HCT116 (cell line): Measurements from ENCODE around the gene KRTAP25-1. TPM values are rescaled to one million over a fixed set of nuclear protein-coding genes. Genes with fewer than 3 reads are reported as not detected.

Source experiments
- ATAC-seq: fragments of 200-7000 bp; cut with Tn5 transposase; 2 replicates; pipeline ENCODE4 v1.9.1; 2020; ENCODE audit warnings: mild to moderate bottlenecking, moderate library complexity
- BruUV-seq: library from RNA; stranded (reverse); fragments of 400-500 nt; replicated peaks from 2 replicates; lab custom pipeline; 2021; lab: Mats Ljungman, UMichigan
- CTCF ChIA-PET: fragments of 300-600 bp; sonication (Branson Sonifier 250); formaldehyde crosslinking; loops from one replicate; lab custom pipeline; 2021; ENCODE audit warnings: antibody characterized with exemption; lab: Charles Lee
- POLR2A ChIA-PET: fragments of 300-600, 350-600 bp; sonication (Branson Sonifier 250); formaldehyde crosslinking; loops from one replicate; lab custom pipeline; 2021; ENCODE audit warnings: antibody characterized with exemption; lab: Charles Lee
- RAD21 ChIA-PET, 2 experiments: fragments of 300-600 bp; sonication (Branson Sonifier 250); formaldehyde crosslinking; loops; one replicate each; lab custom pipeline; 2023; ENCODE audit warnings: low total read pairs in 2 of 2; ENCODE audit not compliant: uncharacterized antibody in 2 of 2, unreplicated experiment in 2 of 2, low non-redundant PET in 1 of 2; lab: Charles Lee
- DNase-seq: peaks from one replicate; pipeline ENCODE4 v3.0.0-alpha.2; 2010; ENCODE audit warnings: low read depth, low spot score
- H2AFZ ChIP-seq: fragments of 200-600 bp; shearing (Covaris generic), sonication (generic); 2 replicates; pipeline ENCODE4 v1.6.1; 2017; ENCODE audit warnings: low read depth, mixed run types, mixed read lengths, antibody characterized with exemption, low read length; ENCODE audit not compliant: poor library complexity, severe bottlenecking
- H3K27ac ChIP-seq: 2 replicates; pipeline ENCODE4 v1.5.1; 2012; ENCODE audit warnings: low read depth, low read length
- H3K27me3 ChIP-seq: fragments of 200-600 bp; sonication (generic); 2 replicates; pipeline ENCODE4 v1.6.1; 2016; ENCODE audit warnings: mixed run types, low read length, mixed read lengths; ENCODE audit not compliant: insufficient read depth
- H3K36me3 ChIP-seq, 2 experiments: fragments of 200-500 bp in 1 of 2; fragments of 200-600 bp in 1 of 2; sonication (Bioruptor generic) in 1 of 2; sonication (generic) in 1 of 2; 2 replicates each; pipeline versions ENCODE4 v1.5.1 to v1.6.1; 2014 to 2016; ENCODE audit warnings: low read length in 2 of 2, inconsistent platforms in 1 of 2, mixed read lengths in 1 of 2, mixed run types in 1 of 2; ENCODE audit not compliant: insufficient read depth in 2 of 2, control insufficient read depth in 1 of 2
- H3K4me1 ChIP-seq, 2 experiments: fragments of 200-600 bp in 1 of 2; sonication (generic) in 1 of 2; 2 replicates each; pipeline versions ENCODE4 v1.5.1 to v1.6.1; 2012 to 2017; ENCODE audit warnings: low read length in 2 of 2, inconsistent platforms in 1 of 2, mild to moderate bottlenecking in 1 of 2, mixed read lengths in 1 of 2, mixed run types in 1 of 2, moderate library complexity in 1 of 2; ENCODE audit not compliant: insufficient read depth in 2 of 2, control insufficient read depth in 1 of 2
- H3K4me2 ChIP-seq: fragments of 200-600 bp; sonication (generic); 2 replicates; pipeline ENCODE4 v1.6.1; 2017; ENCODE audit warnings: mixed run types, low read length, mixed read lengths
- H3K4me3 ChIP-seq, 2 experiments: fragments of 200-600 bp in 1 of 2; sonication (generic) in 1 of 2; replicated peaks in 1 of 2; 2 replicates each; pipeline ENCODE4 v1.5.1; 2011 to 2016; ENCODE audit warnings: low read length in 2 of 2, control low read depth in 1 of 2, low read depth in 1 of 2, mild to moderate bottlenecking in 1 of 2, mixed read lengths in 1 of 2, mixed run types in 1 of 2
- H3K79me2 ChIP-seq: fragments of 200-600 bp; sonication (generic); 2 replicates; pipeline ENCODE4 v1.6.1; 2017; ENCODE audit warnings: mild to moderate bottlenecking, mixed run types, low read length, moderate library complexity, mixed read lengths; ENCODE audit not compliant: insufficient read depth
- H3K9ac ChIP-seq: fragments of 200-600 bp; sonication (generic); 2 replicates; pipeline ENCODE4 v1.6.1; 2016; ENCODE audit warnings: low read length, mixed read lengths
- H3K9me2 ChIP-seq: fragments of 200-600 bp; sonication (generic), shearing (Covaris generic); 2 replicates; pipeline ENCODE4 v1.6.1; 2017; ENCODE audit warnings: mixed run types, mild to moderate bottlenecking, moderate library complexity; ENCODE audit not compliant: insufficient read depth
- H3K9me3 ChIP-seq, 2 experiments: fragments of 200-500 bp in 1 of 2; fragments of 200-600 bp in 1 of 2; sonication (Bioruptor generic) in 1 of 2; sonication (generic) in 1 of 2; 2 replicates each; pipeline ENCODE4 v1.6.1; 2014 to 2017; ENCODE audit warnings: low read length in 2 of 2, mixed read lengths in 2 of 2, inconsistent platforms in 1 of 2, low read depth in 1 of 2, mild to moderate bottlenecking in 1 of 2, mixed run types in 1 of 2, moderate library complexity in 1 of 2; ENCODE audit not compliant: control insufficient read depth in 1 of 2, insufficient read depth in 1 of 2
- H4K20me1 ChIP-seq: fragments of 200-600 bp; sonication (generic), shearing (Covaris generic); 2 replicates; pipeline ENCODE4 v1.6.1; 2017; ENCODE audit warnings: mixed run types, mild to moderate bottlenecking, moderate library complexity; ENCODE audit not compliant: insufficient read depth
- CBX3 ChIP-seq: IDR thresholded peaks from 2 replicates; pipeline ENCODE4 v1.6.1; 2012; ENCODE audit warnings: low read depth
- CEBPB ChIP-seq: IDR thresholded peaks from 2 replicates; pipeline ENCODE4 v1.6.1; 2012; ENCODE audit warnings: low read depth
- CTCF ChIP-seq, 3 experiments: fragments of 200-600 bp in 1 of 3; sonication (generic) in 1 of 3; IDR thresholded peaks in 2 of 3; conservative IDR thresholded peaks in 1 of 3; 2 replicates each; pipeline ENCODE4 v1.5.1; 2012 to 2017; ENCODE audit warnings: low read depth in 2 of 3, low read length in 2 of 3, antibody characterized with exemption in 1 of 3, borderline replicate concordance in 1 of 3, control low read depth in 1 of 3, mild to moderate bottlenecking in 1 of 3, mixed read lengths in 1 of 3, mixed run types in 1 of 3, moderate library complexity in 1 of 3; ENCODE audit not compliant: insufficient read depth in 1 of 3
- EGR1 ChIP-seq: IDR thresholded peaks from 2 replicates; pipeline ENCODE4 v1.6.1; 2012; ENCODE audit warnings: low read depth
- ELF1 ChIP-seq: IDR thresholded peaks from 2 replicates; pipeline ENCODE4 v1.6.1; 2012; ENCODE audit warnings: low read depth, borderline replicate concordance
- EZH2 ChIP-seq: fragments of 200-600 bp; sonication (generic); IDR thresholded peaks from 2 replicates; pipeline ENCODE4 v1.6.1; 2017; ENCODE audit warnings: antibody characterized with exemption, mixed run types
- FOSL1 ChIP-seq: IDR thresholded peaks from 2 replicates; pipeline ENCODE4 v1.6.1; 2012; ENCODE audit warnings: low read depth
- JUND ChIP-seq: IDR thresholded peaks from 2 replicates; pipeline ENCODE4 v1.6.1; 2012
- MAX ChIP-seq: IDR thresholded peaks from 2 replicates; pipeline ENCODE4 v1.6.1; 2012
- POLR2A ChIP-seq: IDR thresholded peaks from 2 replicates; pipeline ENCODE4 v1.7.0; 2011; ENCODE audit warnings: borderline replicate concordance; ENCODE audit not compliant: insufficient read depth, insufficient read length; ENCODE audit errors: extremely low read depth
- RAD21 ChIP-seq: IDR thresholded peaks from 2 replicates; pipeline ENCODE4 v1.6.1; 2012; ENCODE audit warnings: low read depth, mild to moderate bottlenecking
- SIN3A ChIP-seq: IDR thresholded peaks from 2 replicates; pipeline ENCODE4 v1.6.1; 2012; ENCODE audit warnings: low read depth
- TCF7L2 ChIP-seq: IDR thresholded peaks from 2 replicates; pipeline ENCODE4 v1.7.0; 2011; ENCODE audit warnings: borderline replicate concordance, inconsistent platforms; ENCODE audit not compliant: insufficient read depth, insufficient read length; ENCODE audit errors: extremely low read depth
- YY1 ChIP-seq: IDR thresholded peaks from 2 replicates; pipeline ENCODE4 v1.6.1; 2011; ENCODE audit warnings: low read length, low read depth, moderate library complexity, mild to moderate bottlenecking; ENCODE audit not compliant: insufficient replicate concordance; ENCODE audit errors: extremely low read depth
- ZFX ChIP-seq: fragments of 450-650 bp; IDR thresholded peaks from 2 replicates; pipeline ENCODE4 v1.6.1; 2017
- ZNF274 ChIP-seq: fragments of 200-500 bp; sonication (Bioruptor generic); IDR thresholded peaks from 2 replicates; pipeline ENCODE4 v1.6.1; 2014; ENCODE audit warnings: mild to moderate bottlenecking, low read depth, low read length, inconsistent platforms
- intact Hi-C: fragments of 100-400 bp; cut with micrococcal nuclease; formaldehyde crosslinking; loops from 2 replicates; pipeline ENCODE4 v1.10.0; 2022
- total RNA-seq: library from RNA; stranded (reverse); gene quantifications from one replicate; pipeline ENCODE4 v1.2.1, GENCODE V29; 2021; ENCODE audit not compliant: unreplicated experiment
- TF ChIP-seq, protein P1 (sequence below): IDR thresholded peaks from 2 replicates; pipeline ENCODE4 v1.6.1; 2011; ENCODE audit warnings: mild to moderate bottlenecking, low read length, moderate library complexity; ENCODE audit not compliant: insufficient replicate concordance; ENCODE audit errors: extremely low read depth
- TF ChIP-seq, protein P2 (sequence below): IDR thresholded peaks from 2 replicates; pipeline ENCODE4 v1.6.1; 2012

KRTAP25-1 gene
- total RNA-seq, 1 experiment from 2014 or later: not detected

DNA sequence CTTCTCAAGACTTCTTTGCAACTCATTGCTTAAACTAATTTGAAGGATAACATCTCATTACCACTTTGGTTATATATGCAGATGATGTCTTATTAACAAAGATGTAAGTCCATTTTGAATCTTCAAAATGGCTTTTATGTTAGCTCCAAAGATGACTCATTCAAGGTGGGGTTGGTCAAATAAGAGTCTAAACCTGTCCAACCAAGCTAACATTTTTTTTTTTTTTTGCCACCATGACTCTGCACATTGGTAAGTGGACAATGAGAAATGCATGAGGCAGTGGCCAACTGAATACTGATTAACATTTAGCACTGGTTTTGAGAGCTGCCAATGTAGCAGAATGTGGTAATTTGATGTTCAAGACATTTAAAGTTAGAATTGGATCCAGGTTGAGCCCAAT lies 48.5 kb upstream of the KRTAP25-1 start:
- no peak for DNase-seq
- no peaks in the 10 kb centered on the region for H3K27me3 ChIP-seq
- POLR2A ChIA-PET: no interaction called here
- RAD21 ChIA-PET: no interaction called here
- no TSS peak for BruUV-seq
- no peaks in the 10 kb centered on the region for H3K79me2 ChIP-seq
- no peak overlapping the region for H3K9ac ChIP-seq
- H3K4me3 ChIP-seq: no peak overlapping the region
- no peaks in the 10 kb centered on the region for H3K9me2 ChIP-seq
- no peak overlapping the region for H3K27ac ChIP-seq
- peaks cover 2 to 26% of the 10 kb centered on the region in 2 experiments; a peak in 2 of 4 replicates for H3K9me3 ChIP-seq
- no peak overlapping the region for H2AFZ ChIP-seq
- H3K4me2 ChIP-seq: no peak overlapping the region
- H3K4me1 ChIP-seq: no peaks in the 10 kb centered on the region
- TF ChIP-seq ZFX: no peak
- TF ChIP-seq MAX: no peak
- TF ChIP-seq, protein P1, sequence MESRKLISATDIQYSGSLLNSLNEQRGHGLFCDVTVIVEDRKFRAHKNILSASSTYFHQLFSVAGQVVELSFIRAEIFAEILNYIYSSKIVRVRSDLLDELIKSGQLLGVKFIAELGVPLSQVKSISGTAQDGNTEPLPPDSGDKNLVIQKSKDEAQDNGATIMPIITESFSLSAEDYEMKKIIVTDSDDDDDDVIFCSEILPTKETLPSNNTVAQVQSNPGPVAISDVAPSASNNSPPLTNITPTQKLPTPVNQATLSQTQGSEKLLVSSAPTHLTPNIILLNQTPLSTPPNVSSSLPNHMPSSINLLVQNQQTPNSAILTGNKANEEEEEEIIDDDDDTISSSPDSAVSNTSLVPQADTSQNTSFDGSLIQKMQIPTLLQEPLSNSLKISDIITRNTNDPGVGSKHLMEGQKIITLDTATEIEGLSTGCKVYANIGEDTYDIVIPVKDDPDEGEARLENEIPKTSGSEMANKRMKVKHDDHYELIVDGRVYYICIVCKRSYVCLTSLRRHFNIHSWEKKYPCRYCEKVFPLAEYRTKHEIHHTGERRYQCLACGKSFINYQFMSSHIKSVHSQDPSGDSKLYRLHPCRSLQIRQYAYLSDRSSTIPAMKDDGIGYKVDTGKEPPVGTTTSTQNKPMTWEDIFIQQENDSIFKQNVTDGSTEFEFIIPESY: no peak
- TF ChIP-seq EGR1: no peak
- no peak for TF ChIP-seq YY1
- TF ChIP-seq FOSL1: no peak
- no peak for TF ChIP-seq POLR2A
- no peak for TF ChIP-seq RAD21
- TF ChIP-seq CTCF (IDR thresholded peaks at IDR 0.05 in 2 of 3, conservative IDR thresholded peaks at IDR 0.05 in 1 of 3; ENCODE audit: borderline replicate concordance in 1 of 3, insufficient read depth in 1 of 3, low read depth in 2 of 3, low read length in 2 of 3): no peak
- TF ChIP-seq ZNF274: no peak
- no peak for TF ChIP-seq EZH2
- TF ChIP-seq TCF7L2: no peak
- TF ChIP-seq SIN3A: no peak
- TF ChIP-seq, protein P2, sequence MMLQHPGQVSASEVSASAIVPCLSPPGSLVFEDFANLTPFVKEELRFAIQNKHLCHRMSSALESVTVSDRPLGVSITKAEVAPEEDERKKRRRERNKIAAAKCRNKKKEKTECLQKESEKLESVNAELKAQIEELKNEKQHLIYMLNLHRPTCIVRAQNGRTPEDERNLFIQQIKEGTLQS: no peak
- no peak for TF ChIP-seq ELF1
- no peak for TF ChIP-seq JUND
- no peak for TF ChIP-seq CEBPB
- no peak for TF ChIP-seq CBX3
- intact Hi-C loops: no loop called here
- CTCF ChIA-PET: no interaction called here
- ATAC-seq: no peak
- no peaks in the 10 kb centered on the region for H4K20me1 ChIP-seq
- H3K36me3 ChIP-seq: no peaks in the 10 kb centered on the region
